H1 (cell line): ENCODE data around the gene OR2H2. TPM values are rescaled to one million over a fixed set of nuclear protein-coding genes. Genes with fewer than 3 reads are reported as not detected.

ENCODE experiments used
- BACH1 ChIP-seq: IDR thresholded peaks from 2 replicates; pipeline ENCODE4 v1.6.1; 2012; ENCODE audit warnings: low read length, improper control_type of control experiment
- BRCA1 ChIP-seq: IDR thresholded peaks from 2 replicates; pipeline ENCODE4 v1.6.1; 2012; ENCODE audit warnings: low read depth, low read length, improper control_type of control experiment
- CBX8 ChIP-seq: fragments of 300-800, 300-1000 bp; sonication (generic); IDR thresholded peaks from 2 replicates; pipeline ENCODE4 v1.7.1; 2016; ENCODE audit warnings: low read depth, low read length, borderline replicate concordance
- CHD1 ChIP-seq: IDR thresholded peaks from 2 replicates; pipeline ENCODE4 v1.6.1; 2012; ENCODE audit warnings: low read depth, low read length, improper control_type of control experiment
- CHD2 ChIP-seq: IDR thresholded peaks from 2 replicates; pipeline ENCODE4 v1.6.1; 2012; ENCODE audit warnings: low read length, improper control_type of control experiment
- GABPA ChIP-seq: IDR thresholded peaks from 2 replicates; pipeline ENCODE4 v1.6.1; 2011; ENCODE audit warnings: mild to moderate bottlenecking, low read length, moderate library complexity, borderline replicate concordance; ENCODE audit not compliant: insufficient read depth
- HDAC2 ChIP-seq, 2 experiments: fragments of 300-600 bp in 1 of 2; sonication (generic) in 1 of 2; IDR thresholded peaks; 2 replicates each; pipeline ENCODE4 v1.6.1; 2011 to 2012; ENCODE audit warnings: low read depth in 2 of 2, low read length in 2 of 2, mild to moderate bottlenecking in 2 of 2, moderate library complexity in 2 of 2, borderline replicate concordance in 1 of 2, inconsistent platforms in 1 of 2
- JUN ChIP-seq: IDR thresholded peaks from 2 replicates; pipeline ENCODE4 v1.6.1; 2011; ENCODE audit warnings: low read depth, mild to moderate bottlenecking, improper control_type of control experiment, low read length
- PHF8 ChIP-seq: fragments of 200-600 bp; sonication (generic); conservative IDR thresholded peaks from 2 replicates; pipeline ENCODE4 v1.7.1; 2012; ENCODE audit warnings: low read depth, mild to moderate bottlenecking, inconsistent platforms, low read length, moderate library complexity
- POLR2A ChIP-seq, 2 experiments: IDR thresholded peaks; 1 replicate in 1 of 2; 2 replicates in 1 of 2; pipeline ENCODE4 v1.6.1; 2011; ENCODE audit warnings: low read depth in 2 of 2, low read length in 2 of 2, mild to moderate bottlenecking in 2 of 2; ENCODE audit errors: control extremely low read depth in 1 of 2
- POU5F1 ChIP-seq: IDR thresholded peaks from 2 replicates; pipeline ENCODE4 v1.6.1; 2011; ENCODE audit warnings: low read depth, mild to moderate bottlenecking, low read length, moderate library complexity
- RBBP5 ChIP-seq: IDR thresholded peaks from 2 replicates; pipeline ENCODE4 v1.7.1; 2012; ENCODE audit warnings: low read depth, mild to moderate bottlenecking, inconsistent platforms, low read length, moderate library complexity, borderline replicate concordance
- RXRA ChIP-seq: IDR thresholded peaks from 2 replicates; pipeline ENCODE4 v1.6.1; 2011; ENCODE audit warnings: low read depth, mild to moderate bottlenecking, low read length, moderate library complexity; ENCODE audit not compliant: insufficient read depth
- SUZ12 ChIP-seq: fragments of 200-600 bp; sonication (generic); IDR thresholded peaks from 2 replicates; pipeline ENCODE4 v1.6.1; 2012; ENCODE audit warnings: mild to moderate bottlenecking, inconsistent platforms, low read length, moderate library complexity, mixed read lengths
- polyA plus RNA-seq, 7 experiments: library from polyadenylated mRNA; depleted of rRNA in 3 of 7; stranded (reverse) in 5 of 7; unstranded in 2 of 7; fragments of >200 nt in 5 of 7; fragments of 200-250 nt in 2 of 7; gene quantifications; 1 replicate in 5 of 7; 2 replicates in 1 of 7; 4 replicates in 1 of 7; pipeline versions ENCODE4 v1.2.1 to v1.2.3, GENCODE V29; 2011 to 2013; ENCODE audit warnings: missing spikeins in 2 of 7, mixed read lengths in 2 of 7
- total RNA-seq: library from RNA; stranded (reverse); fragmentation: NEBNext Ultra II Directional; extraction: Animal tissue kit (Norgen Biotek cat#: 25700); gene quantifications from 2 replicates; pipeline ENCODE4 v1.2.1, GENCODE V29; 2021
- TF ChIP-seq, protein P1 (sequence below), 3 experiments: IDR thresholded peaks; 1 replicate in 2 of 3; 2 replicates in 1 of 3; pipeline versions ENCODE4 v1.5.1 to v1.6.1; 2011; ENCODE audit warnings: low read length in 3 of 3, mild to moderate bottlenecking in 3 of 3, inconsistent platforms in 2 of 3, low read depth in 1 of 3, moderate library complexity in 1 of 3; ENCODE audit not compliant: insufficient read depth in 1 of 3; ENCODE audit errors: control extremely low read depth in 1 of 3
- TF ChIP-seq, protein P2 (sequence below): IDR thresholded peaks from 2 replicates; pipeline ENCODE4 v1.6.1; 2012; ENCODE audit warnings: inconsistent platforms
- TF ChIP-seq, protein P3 (sequence below): IDR thresholded peaks from 2 replicates; pipeline ENCODE4 v1.6.1; 2012; ENCODE audit warnings: inconsistent platforms
- TF ChIP-seq, protein P4 (sequence below): IDR thresholded peaks from 2 replicates; pipeline ENCODE4 v1.6.1; 2012; ENCODE audit warnings: low read length, inconsistent platforms

Gene OR2H2
- total and polyA plus RNA-seq, 2 of the 8 experiments (the other 6 are each of a cell fraction or from before 2014, with no cell fraction given) = not detected

DNA sequence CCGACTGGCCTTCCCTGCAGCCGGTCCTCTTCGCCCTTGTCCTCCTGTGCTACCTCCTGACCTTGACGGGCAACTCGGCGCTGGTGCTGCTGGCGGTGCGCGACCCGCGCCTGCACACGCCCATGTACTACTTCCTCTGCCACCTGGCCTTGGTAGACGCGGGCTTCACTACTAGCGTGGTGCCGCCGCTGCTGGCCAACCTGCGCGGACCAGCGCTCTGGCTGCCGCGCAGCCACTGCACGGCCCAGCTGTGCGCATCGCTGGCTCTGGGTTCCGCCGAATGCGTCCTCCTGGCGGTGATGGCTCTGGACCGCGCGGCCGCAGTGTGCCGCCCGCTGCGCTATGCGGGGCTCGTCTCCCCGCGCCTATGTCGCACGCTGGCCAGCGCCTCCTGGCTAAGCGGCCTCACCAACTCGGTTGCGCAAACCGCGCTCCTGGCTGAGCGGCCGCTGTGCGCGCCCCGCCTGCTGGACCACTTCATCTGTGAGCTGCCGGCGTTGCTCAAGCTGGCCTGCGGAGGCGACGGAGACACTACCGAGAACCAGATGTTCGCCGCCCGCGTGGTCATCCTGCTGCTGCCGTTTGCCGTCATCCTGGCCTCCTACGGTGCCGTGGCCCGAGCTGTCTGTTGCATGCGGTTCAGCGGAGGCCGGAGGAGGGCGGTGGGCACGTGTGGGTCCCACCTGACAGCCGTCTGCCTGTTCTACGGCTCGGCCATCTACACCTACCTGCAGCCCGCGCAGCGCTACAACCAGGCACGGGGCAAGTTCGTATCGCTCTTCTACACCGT, 31.5 kb upstream of the OR2H2 start (continued):
- TF ChIP-seq, protein P1, sequence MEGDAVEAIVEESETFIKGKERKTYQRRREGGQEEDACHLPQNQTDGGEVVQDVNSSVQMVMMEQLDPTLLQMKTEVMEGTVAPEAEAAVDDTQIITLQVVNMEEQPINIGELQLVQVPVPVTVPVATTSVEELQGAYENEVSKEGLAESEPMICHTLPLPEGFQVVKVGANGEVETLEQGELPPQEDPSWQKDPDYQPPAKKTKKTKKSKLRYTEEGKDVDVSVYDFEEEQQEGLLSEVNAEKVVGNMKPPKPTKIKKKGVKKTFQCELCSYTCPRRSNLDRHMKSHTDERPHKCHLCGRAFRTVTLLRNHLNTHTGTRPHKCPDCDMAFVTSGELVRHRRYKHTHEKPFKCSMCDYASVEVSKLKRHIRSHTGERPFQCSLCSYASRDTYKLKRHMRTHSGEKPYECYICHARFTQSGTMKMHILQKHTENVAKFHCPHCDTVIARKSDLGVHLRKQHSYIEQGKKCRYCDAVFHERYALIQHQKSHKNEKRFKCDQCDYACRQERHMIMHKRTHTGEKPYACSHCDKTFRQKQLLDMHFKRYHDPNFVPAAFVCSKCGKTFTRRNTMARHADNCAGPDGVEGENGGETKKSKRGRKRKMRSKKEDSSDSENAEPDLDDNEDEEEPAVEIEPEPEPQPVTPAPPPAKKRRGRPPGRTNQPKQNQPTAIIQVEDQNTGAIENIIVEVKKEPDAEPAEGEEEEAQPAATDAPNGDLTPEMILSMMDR (IDR thresholded peaks at IDR 0.05; ENCODE audit: control extremely low read depth in 1 of 3, insufficient read depth in 1 of 3, low read depth in 1 of 3, low read length in 3 of 3) = peak; percentile 16 to 42 (median 33)
- TF ChIP-seq BACH1 (no peak), CHD1 (no peak), POLR2A (IDR thresholded peaks at IDR 0.05; ENCODE audit: control extremely low read depth in 1 of 2, low read depth in 2 of 2, low read length in 2 of 2) (no peak), JUN (no peak), PHF8 (no peak; the same call in 1 of the 2 replicates), SUZ12 (peak; percentile 84), RBBP5 (peak; percentile 56; the same call in 1 of the 2 replicates), CBX8 (no peak), HDAC2 (IDR thresholded peaks at IDR 0.05; ENCODE audit: borderline replicate concordance in 1 of 2, low read depth in 2 of 2, low read length in 2 of 2) (no peak), POU5F1 (no peak), RXRA (no peak), BRCA1 (no peak), GABPA (no peak), CHD2 (no peak)
- TF ChIP-seq, protein P2, sequence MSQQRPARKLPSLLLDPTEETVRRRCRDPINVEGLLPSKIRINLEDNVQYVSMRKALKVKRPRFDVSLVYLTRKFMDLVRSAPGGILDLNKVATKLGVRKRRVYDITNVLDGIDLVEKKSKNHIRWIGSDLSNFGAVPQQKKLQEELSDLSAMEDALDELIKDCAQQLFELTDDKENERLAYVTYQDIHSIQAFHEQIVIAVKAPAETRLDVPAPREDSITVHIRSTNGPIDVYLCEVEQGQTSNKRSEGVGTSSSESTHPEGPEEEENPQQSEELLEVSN = peak; percentile 78
- TF ChIP-seq, protein P3, sequence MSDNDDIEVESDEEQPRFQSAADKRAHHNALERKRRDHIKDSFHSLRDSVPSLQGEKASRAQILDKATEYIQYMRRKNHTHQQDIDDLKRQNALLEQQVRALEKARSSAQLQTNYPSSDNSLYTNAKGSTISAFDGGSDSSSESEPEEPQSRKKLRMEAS = peak; percentile 97
- TF ChIP-seq, protein P4, sequence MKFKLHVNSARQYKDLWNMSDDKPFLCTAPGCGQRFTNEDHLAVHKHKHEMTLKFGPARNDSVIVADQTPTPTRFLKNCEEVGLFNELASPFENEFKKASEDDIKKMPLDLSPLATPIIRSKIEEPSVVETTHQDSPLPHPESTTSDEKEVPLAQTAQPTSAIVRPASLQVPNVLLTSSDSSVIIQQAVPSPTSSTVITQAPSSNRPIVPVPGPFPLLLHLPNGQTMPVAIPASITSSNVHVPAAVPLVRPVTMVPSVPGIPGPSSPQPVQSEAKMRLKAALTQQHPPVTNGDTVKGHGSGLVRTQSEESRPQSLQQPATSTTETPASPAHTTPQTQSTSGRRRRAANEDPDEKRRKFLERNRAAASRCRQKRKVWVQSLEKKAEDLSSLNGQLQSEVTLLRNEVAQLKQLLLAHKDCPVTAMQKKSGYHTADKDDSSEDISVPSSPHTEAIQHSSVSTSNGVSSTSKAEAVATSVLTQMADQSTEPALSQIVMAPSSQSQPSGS = no peak
